Activated T-helper 1 cell treated with anti-CD3 and anti-CD28 coated beads, Interleukin-12 subunit alpha, Interleukin-12 subunit beta, Interleukin-2, Interleukin-4 antibody, amounts not matched to agents 30 ng/mL and 10 ng/mL and 1 ng/mL, durations not matched to agents 14 hours and 24 hours and 36 hours (primary cell): ENCODE results near the gene OTOG. TPM values are rescaled to one million over a fixed set of nuclear protein-coding genes. Genes with fewer than 3 reads are reported as not detected.

Source experiments
- DNase-seq: peaks from one replicate; pipeline ENCODE4 v3.0.0; 2021; ENCODE audit warnings: low spot score
- H3K27ac Mint-ChIP-seq: one replicate; pipeline ENCODE4 v1.8.0; 2021; ENCODE audit warnings: mild to moderate bottlenecking, mixed read lengths
- H3K27me3 Mint-ChIP-seq: one replicate; pipeline ENCODE4 v1.8.0; 2022; ENCODE audit warnings: mild to moderate bottlenecking, moderate library complexity, mixed read lengths; ENCODE audit not compliant: insufficient read depth
- H3K36me3 Mint-ChIP-seq: one replicate; pipeline ENCODE4 v1.8.0; 2021; ENCODE audit warnings: low read depth, mixed read lengths
- H3K4me1 Mint-ChIP-seq: one replicate; pipeline ENCODE4 v1.8.0; 2021; ENCODE audit warnings: low read depth, mixed read lengths
- H3K4me3 Mint-ChIP-seq: one replicate; pipeline ENCODE4 v1.8.0; 2021; ENCODE audit warnings: mild to moderate bottlenecking, moderate library complexity, mixed read lengths
- H3K9me3 Mint-ChIP-seq: one replicate; pipeline ENCODE4 v1.8.0; 2021; ENCODE audit warnings: mixed read lengths
- intact Hi-C: fragments of 100-400 bp; cut with micrococcal nuclease; formaldehyde crosslinking; loops from one replicate; pipeline ENCODE4 v1.15.1; 2024
- total RNA-seq: library from RNA; stranded (reverse); gene quantifications from 2 replicates; pipeline ENCODE4 v1.2.3, GENCODE V29; 2022

OTOG gene
- total RNA-seq, 1 donor from 2014 or later, result not detected

DNA sequence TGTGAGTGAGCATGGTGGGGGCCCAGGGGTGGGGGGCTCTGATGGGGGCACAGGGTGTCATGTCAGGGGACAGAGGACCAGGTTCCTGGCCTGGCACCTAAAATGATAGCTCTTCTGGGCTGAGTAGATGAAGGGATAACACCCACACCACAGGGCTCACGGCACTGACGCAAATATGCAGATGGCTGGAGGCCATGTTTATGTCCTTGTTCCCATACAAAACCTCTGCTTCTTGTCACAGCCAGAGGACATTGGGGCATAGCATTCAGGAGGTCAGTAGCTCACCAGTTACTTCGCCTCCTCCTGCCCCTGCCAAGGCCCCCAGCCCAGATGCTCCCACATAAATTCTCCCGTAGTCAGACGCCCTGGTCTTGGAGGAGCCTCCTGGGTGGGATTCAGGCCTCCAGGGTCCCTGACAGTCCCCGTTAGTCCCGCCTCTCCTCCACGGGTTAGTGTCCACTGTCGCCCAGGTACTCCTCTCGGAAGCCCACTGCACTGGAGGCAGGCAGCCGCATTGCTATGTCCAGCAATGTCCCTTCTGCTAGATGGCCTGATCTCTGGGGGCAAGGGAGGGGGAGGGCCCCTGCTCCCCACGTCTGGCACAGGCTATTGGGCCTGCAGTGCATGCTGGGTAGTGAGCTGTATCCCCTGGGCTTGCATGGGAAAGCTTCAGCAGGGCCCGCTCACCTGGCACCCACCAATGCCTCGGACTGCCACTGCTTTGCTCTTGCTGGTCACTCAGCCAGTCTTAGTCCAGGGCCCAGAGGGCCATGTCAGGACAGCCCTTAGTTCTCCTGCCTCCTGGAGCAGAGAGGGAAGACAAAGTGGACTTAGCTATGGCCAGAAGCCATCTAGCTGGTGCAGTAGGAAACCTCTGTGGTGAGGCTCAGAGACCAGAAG is 96.7 kb downstream of the OTOG start:
- no peak overlapping the region for H3K4me3 Mint-ChIP-seq

DNA sequence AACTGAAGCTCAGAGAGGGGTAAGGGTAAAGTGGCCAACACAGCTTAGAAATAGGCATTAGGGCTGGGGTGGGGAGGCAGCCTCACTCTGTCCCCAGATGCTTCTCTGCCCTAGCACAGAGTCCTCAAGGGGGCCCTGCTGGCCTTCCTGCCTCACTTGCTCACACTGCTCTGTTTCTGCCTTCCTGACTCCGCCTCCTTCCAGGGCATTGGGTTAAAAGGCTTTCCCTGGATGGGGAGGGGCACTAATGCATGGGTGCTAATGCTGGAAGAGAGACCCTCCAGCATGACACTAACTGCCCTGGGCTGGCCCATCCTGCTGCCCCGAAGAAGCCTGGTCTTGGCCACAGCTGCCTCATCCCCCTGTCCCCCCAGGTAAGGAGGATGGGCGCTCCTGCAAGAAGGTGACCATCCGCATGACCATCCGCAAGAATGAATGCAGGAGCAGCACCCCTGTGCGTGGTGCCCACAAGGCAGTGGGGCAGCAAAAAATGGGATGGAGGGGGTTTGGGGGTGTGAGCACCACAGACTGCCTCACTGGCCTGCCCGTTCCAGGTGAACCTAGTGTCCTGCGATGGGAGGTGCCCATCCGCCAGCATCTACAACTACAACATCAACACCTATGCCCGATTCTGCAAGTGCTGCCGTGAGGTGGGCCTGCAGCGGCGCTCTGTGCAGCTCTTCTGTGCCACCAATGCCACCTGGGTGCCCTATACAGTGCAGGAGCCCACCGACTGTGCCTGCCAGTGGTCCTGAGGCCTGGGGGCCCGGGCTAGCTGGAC is 98.3 kb downstream of the OTOG start:
- Mint-ChIP-seq H3K9me3 (no peaks in the 10 kb centered on the region), H3K27ac (no peak overlapping the region), H3K36me3 (no peaks in the 10 kb centered on the region), H3K27me3 (peaks cover 4% of the 10 kb centered on the region), H3K4me3 (no peak overlapping the region), H3K4me1 (no peaks in the 10 kb centered on the region)
- intact Hi-C loops, result no loop called here
- DNase-seq, result no peak

More for the DNA sequence above, 96.7 kb downstream of the OTOG start:
- H3K27me3 Mint-ChIP-seq, result no peaks in the 10 kb centered on the region
- no peaks in the 10 kb centered on the region for H3K36me3 Mint-ChIP-seq
- DNase-seq, result no peak
- H3K4me1 Mint-ChIP-seq, result no peaks in the 10 kb centered on the region
- H3K9me3 Mint-ChIP-seq, result no peaks in the 10 kb centered on the region
- H3K27ac Mint-ChIP-seq, result no peak overlapping the region
- intact Hi-C loops, result no loop called here

DNA sequence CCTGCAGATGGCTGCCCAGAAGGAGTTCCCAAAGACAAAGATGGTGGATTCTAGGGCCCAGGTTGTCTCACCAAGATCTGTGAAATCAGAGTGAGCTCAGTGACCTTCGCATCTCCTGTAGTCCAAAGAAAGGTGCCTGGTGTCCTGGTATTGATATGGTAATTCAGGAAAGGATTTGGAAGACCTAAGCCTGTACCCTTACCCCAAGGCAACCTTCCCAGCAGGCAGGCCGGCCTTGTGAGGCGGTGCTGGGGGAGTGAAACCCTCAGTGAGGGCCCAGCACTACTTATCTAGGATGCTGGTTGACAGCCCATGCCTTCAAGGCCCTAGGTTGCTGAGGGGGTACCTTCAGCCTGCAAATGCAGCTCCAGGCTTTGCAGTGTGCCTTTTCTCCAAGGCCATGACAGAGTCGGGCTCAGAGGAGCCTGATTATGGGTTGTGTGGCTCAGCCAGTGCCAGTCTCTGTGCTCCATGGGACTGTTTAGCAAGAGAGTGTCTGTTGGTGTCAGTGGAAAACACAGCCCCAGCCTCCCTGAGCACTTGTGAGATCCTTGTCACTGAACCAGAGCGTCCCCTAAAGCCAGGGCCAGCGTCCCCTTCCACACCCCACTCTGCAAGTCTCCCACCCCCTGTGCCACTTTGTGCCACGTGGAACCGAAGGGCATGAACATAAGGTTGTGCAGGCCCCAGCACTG is 99.5 kb downstream of the OTOG start:
- H3K4me3 Mint-ChIP-seq, result no peak overlapping the region
- intact Hi-C loops, result no loop called here
- peaks cover 11% of the 10 kb centered on the region for H3K27me3 Mint-ChIP-seq
- H3K36me3 Mint-ChIP-seq, result no peaks in the 10 kb centered on the region
- DNase-seq, result no peak
- no peak overlapping the region for H3K27ac Mint-ChIP-seq
- H3K4me1 Mint-ChIP-seq, result no peaks in the 10 kb centered on the region
- H3K9me3 Mint-ChIP-seq, result no peaks in the 10 kb centered on the region

DNA sequence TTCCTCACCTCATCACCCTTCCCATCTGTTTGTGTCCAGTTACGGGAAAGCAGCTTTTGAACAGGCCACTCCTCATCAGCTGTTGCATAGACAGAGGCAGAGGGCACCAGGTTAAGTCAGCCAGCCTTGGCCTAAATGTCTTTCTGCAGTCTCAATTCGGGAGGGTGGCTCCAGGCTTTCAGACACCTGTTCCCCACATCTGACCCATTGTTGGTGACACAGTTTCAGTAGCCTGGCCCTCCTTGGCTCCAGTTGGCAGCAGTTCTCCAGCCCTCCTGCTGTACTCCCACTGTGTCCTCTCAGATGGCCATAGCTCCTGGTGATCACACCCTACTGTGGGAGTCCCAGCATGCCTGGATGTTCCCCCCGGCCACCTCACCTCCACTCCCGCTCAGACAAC is 101.5 kb downstream of the OTOG start:
- Mint-ChIP-seq H3K27me3 (peaks cover 11% of the 10 kb centered on the region), H3K4me1 (no peaks in the 10 kb centered on the region), H3K4me3 (no peak overlapping the region), H3K9me3 (no peaks in the 10 kb centered on the region), H3K27ac (no peak overlapping the region), H3K36me3 (no peaks in the 10 kb centered on the region)
- intact Hi-C loops, result no loop called here
- no peak for DNase-seq

DNA sequence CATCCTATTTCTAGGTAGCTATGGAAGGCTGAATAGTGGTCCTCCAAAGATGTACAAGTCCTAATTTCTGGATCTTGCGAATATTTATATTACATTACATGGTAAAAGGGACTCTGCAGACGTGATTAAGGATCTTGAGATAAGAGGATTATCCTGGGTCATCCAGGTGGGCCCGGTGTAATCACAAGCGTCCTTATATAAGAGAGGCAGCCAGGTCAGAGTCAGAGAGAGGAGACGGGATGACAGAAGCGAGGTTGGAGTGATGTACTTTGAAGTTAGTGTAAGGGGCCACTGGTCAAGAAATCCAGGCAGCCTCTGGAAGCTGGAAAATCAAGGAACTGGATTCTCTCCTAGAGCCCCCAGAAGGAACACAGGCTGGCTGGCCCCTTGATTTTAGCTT is 102.2 kb downstream of the OTOG start:
- Mint-ChIP-seq H3K4me1 (no peaks in the 10 kb centered on the region), H3K27ac (no peak overlapping the region), H3K36me3 (no peaks in the 10 kb centered on the region), H3K4me3 (no peak overlapping the region), H3K9me3 (no peaks in the 10 kb centered on the region), H3K27me3 (peaks cover 11% of the 10 kb centered on the region)
- intact Hi-C loops, result no loop called here
- no peak for DNase-seq

DNA sequence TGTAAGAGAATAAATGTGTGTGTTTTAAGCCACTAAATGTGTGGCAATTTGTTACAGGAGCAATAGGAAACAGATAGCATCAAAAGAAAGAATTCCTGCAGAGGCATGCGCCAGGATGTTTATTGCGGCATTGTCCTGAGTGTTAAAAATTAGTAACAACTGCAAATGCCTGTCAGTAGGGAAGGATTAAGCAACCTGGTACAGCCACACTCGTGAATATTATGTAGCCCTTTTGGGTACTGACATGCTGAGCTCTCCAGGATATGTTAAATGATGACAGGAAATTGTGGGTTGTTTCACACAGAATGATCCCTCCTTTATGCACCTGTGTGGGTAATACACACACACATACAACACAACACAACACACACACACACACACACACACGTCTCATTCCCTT is 102.6 kb downstream of the OTOG start:
- Mint-ChIP-seq H3K27ac (no peak overlapping the region), H3K4me3 (no peak overlapping the region), H3K27me3 (peaks cover 11% of the 10 kb centered on the region), H3K4me1 (no peaks in the 10 kb centered on the region), H3K36me3 (no peaks in the 10 kb centered on the region), H3K9me3 (no peaks in the 10 kb centered on the region)
- DNase-seq, result no peak
- intact Hi-C loops, result no loop called here

DNA sequence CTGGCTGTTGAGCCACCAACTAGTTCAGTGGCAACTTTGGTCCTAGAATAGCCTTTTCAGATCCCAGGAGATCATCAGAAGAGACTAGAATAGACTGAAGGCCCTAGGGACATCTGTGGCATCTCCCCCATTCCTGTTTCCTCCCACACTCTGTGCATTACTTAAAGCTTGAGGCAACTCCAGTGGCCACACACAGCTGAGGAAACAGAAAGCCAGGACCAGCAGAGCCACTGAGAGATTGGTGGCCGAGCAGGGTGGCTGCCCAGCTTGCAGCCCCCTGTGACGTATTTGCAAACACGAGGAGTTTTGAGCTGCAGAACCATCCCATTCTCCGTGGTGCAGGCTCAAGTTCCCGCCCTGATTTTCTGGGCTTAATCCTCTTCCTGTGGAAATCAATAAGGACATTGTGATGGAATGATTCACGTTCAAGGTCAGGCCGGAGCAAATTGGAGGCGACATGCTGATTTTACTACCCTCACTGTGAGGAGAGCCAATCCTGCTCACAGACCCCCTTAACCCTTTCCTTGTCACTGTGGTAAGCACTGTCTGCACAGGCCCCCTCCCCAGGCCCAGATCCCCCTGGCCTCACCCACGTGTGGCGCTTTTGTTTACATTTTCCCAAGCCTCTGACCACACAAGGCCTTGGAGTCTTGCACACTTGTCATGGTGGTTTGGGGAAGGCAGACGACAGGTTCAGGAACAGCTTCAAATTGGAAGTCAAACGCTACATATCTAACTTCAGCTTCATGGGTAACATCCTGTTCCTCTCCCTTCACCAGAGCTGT is 103.3 kb downstream of the OTOG start:
- Mint-ChIP-seq H3K4me3 (no peak overlapping the region), H3K9me3 (no peaks in the 10 kb centered on the region), H3K36me3 (no peaks in the 10 kb centered on the region), H3K4me1 (no peaks in the 10 kb centered on the region), H3K27ac (no peak overlapping the region), H3K27me3 (peaks cover 11% of the 10 kb centered on the region)
- intact Hi-C loops, result no loop called here
- no peak for DNase-seq

DNA sequence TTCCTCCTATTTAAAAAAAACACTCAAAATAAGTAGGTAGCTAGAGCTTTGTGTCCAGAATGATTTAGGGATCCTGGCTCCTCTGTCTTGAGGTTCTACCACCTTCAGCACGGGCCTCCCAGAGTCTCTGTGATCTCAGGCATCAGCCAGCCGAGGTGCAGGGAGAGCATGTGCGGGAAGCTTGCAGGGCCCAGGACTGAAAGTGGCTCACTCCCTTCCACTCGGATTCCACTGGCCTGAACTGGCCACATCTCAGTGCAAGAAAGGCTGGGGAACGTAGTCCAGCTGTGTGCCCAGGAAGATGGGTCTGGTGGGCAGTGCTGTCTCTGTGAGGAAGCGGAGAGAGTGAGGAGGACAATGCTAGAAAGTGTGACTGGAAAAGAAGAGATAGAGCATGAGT is 104.0 kb downstream of the OTOG start:
- H3K27me3 Mint-ChIP-seq, result peaks cover 12% of the 10 kb centered on the region
- DNase-seq, result no peak
- H3K36me3 Mint-ChIP-seq, result no peaks in the 10 kb centered on the region
- no peak overlapping the region for H3K4me3 Mint-ChIP-seq
- no peaks in the 10 kb centered on the region for H3K4me1 Mint-ChIP-seq
- H3K9me3 Mint-ChIP-seq, result no peaks in the 10 kb centered on the region
- intact Hi-C loops, result no loop called here
- no peak overlapping the region for H3K27ac Mint-ChIP-seq

DNA sequence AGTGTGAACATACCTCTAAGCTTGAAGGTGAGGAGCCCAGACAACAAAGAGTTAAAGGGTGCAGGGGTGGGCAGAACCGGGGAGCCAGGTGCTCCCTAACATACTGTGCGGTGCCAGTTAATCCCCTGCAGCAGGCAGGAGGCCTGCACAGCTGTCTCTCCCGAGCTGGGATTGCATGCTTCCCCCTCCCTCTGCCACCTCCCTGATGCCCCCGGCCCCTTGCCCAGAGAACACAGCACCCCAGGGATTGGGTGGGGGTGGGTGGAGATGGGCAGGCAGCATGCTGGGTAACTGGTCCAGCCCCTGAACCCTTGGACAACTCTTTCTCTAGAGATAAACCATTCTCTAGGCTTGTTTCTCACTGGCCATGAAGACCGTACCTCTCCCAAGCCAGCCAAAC is 104.6 kb downstream of the OTOG start:
- H3K4me1 Mint-ChIP-seq, result no peaks in the 10 kb centered on the region
- intact Hi-C loops, result no loop called here
- H3K27me3 Mint-ChIP-seq, result peaks cover 12% of the 10 kb centered on the region
- no peaks in the 10 kb centered on the region for H3K36me3 Mint-ChIP-seq
- no peak overlapping the region for H3K4me3 Mint-ChIP-seq
- DNase-seq, result no peak
- no peaks in the 10 kb centered on the region for H3K9me3 Mint-ChIP-seq
- H3K27ac Mint-ChIP-seq, result no peak overlapping the region

DNA sequence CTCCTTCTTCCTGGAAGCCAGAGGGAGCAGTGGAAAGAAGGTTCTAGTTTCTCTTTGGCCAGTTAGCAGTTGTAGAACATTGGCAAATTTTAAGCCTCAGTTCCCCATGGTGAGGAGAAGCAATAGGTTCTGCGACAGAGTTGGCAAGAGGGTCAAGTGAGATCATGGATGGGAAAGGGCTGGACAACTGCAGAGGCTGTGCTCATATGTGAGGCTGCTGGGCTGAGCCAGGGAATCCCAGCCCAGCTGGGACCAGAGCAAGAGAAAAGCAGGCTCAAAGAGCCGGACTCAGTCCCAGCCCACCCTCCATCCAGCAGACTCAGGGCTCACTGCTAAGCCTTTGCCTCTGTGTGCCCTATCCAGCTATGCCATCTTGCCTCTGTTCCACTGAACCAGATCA is 105.5 kb downstream of the OTOG start:
- no peaks in the 10 kb centered on the region for H3K36me3 Mint-ChIP-seq
- peaks cover 16% of the 10 kb centered on the region for H3K27me3 Mint-ChIP-seq
- DNase-seq, result no peak
- H3K4me1 Mint-ChIP-seq, result no peaks in the 10 kb centered on the region
- H3K9me3 Mint-ChIP-seq, result no peaks in the 10 kb centered on the region
- no peak overlapping the region for H3K4me3 Mint-ChIP-seq
- H3K27ac Mint-ChIP-seq, result no peak overlapping the region
- intact Hi-C loops, result no loop called here

DNA sequence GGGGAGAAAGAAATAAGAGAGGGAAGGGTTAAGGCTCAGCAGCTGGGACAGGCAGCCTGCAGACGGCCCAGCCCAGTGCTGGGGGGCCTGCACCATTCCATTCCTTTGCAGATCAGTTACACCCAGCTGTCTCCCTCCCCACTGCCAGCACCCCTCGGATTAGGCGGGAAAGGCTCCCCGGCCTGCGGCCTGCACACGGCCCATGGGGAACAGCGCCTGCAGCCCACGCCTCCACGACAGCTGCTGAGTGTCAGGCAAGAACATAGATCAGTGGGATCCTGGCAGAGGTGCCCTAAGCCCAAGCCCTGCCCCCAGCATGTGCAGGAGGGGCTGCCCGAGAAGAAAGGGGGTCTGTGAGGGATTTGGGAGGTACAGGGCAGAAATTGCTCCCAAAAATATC is 106.6 kb downstream of the OTOG start:
- no peak overlapping the region for H3K27ac Mint-ChIP-seq
- no peak for DNase-seq
- intact Hi-C loops, result no loop called here
- H3K4me3 Mint-ChIP-seq, result no peak overlapping the region
- H3K27me3 Mint-ChIP-seq, result peaks cover 18% of the 10 kb centered on the region
- no peaks in the 10 kb centered on the region for H3K9me3 Mint-ChIP-seq
- H3K36me3 Mint-ChIP-seq, result no peaks in the 10 kb centered on the region
- no peaks in the 10 kb centered on the region for H3K4me1 Mint-ChIP-seq

DNA sequence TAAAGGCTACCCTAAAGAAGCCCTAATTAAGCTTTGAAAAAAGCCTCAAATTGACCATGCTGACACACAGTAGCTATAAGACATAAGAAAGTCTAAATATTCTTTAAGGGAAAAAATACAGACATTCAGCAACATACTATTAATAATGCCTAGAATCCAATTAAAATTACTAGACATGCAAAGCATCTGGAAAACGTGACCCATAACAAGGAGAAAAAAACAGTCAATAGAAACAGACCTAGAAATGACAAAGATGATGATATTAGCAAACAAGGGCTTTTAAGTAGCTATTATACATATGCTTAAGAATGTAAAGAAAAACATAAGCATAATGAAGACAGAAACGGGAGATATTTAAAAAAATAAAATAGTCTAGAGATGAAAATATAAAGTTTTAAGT is 108.6 kb downstream of the OTOG start:
- intact Hi-C loops, result no loop called here
- Mint-ChIP-seq H3K9me3 (no peaks in the 10 kb centered on the region), H3K4me3 (no peak overlapping the region), H3K27me3 (peaks cover 14% of the 10 kb centered on the region), H3K36me3 (no peaks in the 10 kb centered on the region), H3K27ac (no peak overlapping the region), H3K4me1 (no peaks in the 10 kb centered on the region)
- DNase-seq, result no peak
